HEK293T (cell line): ENCODE measurements around the gene PEBP1.

Experiments used
- CTCF ChIA-PET: fragments of 350-600 bp; formaldehyde crosslinking; extraction: SDS; loops from one replicate; lab custom pipeline; 2021; ENCODE audit warnings: antibody characterized with exemption, inconsistent platforms; lab: Yijun Ruan, JAX
- POLR2A ChIA-PET: fragments of 350-600 bp; formaldehyde crosslinking; extraction: SDS; loops from one replicate; lab custom pipeline; 2020; ENCODE audit warnings: antibody characterized with exemption, inconsistent platforms; lab: Yijun Ruan, JAX
- DNase-seq: peaks from one replicate; pipeline ENCODE4 v3.0.0; 2012; ENCODE audit warnings: mixed read lengths; ENCODE audit errors: extremely low spot score
- ARNT ChIP-seq: fragments of 450-650 bp; IDR thresholded peaks from 2 replicates; pipeline ENCODE4 v1.6.1; 2017; ENCODE audit warnings: mild to moderate bottlenecking
- BHLHE40 ChIP-seq: fragments of 450-650 bp; IDR thresholded peaks from 2 replicates; pipeline ENCODE4 v1.6.1; 2016; ENCODE audit warnings: mild to moderate bottlenecking, moderate library complexity, borderline replicate concordance
- CTBP1 ChIP-seq: fragments of 450-650 bp; IDR thresholded peaks from 2 replicates; pipeline ENCODE4 v1.6.1; 2016; ENCODE audit warnings: borderline replicate concordance
- ELF4 ChIP-seq: fragments of 450-650 bp; IDR thresholded peaks from 2 replicates; pipeline ENCODE4 v1.6.1; 2017; ENCODE audit warnings: antibody characterized with exemption
- FOXA1 ChIP-seq: fragments of 450-650 bp; IDR thresholded peaks from 2 replicates; pipeline ENCODE4 v1.6.1; 2016; ENCODE audit warnings: mild to moderate bottlenecking
- FOXK2 ChIP-seq: fragments of 450-650 bp; IDR thresholded peaks from 2 replicates; pipeline ENCODE4 v1.6.1; 2016; ENCODE audit warnings: mild to moderate bottlenecking
- FOXM1 ChIP-seq: fragments of 450-650 bp; IDR thresholded peaks from 2 replicates; pipeline ENCODE4 v1.6.1; 2017; ENCODE audit warnings: mild to moderate bottlenecking, borderline replicate concordance
- HDGF ChIP-seq: fragments of 450-650 bp; IDR thresholded peaks from 2 replicates; pipeline ENCODE4 v1.6.1; 2017; ENCODE audit warnings: antibody characterized with exemption, borderline replicate concordance
- L3MBTL2 ChIP-seq: fragments of 450-650 bp; conservative IDR thresholded peaks from 2 replicates; pipeline ENCODE4 v1.6.1; 2016; ENCODE audit warnings: mild to moderate bottlenecking
- LEF1 ChIP-seq: fragments of 450-650 bp; IDR thresholded peaks from 2 replicates; pipeline ENCODE4 v1.6.1; 2017; ENCODE audit warnings: mild to moderate bottlenecking, borderline replicate concordance
- NFRKB ChIP-seq: fragments of 450-650 bp; IDR thresholded peaks from 2 replicates; pipeline ENCODE4 v1.6.1; 2016; ENCODE audit warnings: mild to moderate bottlenecking, moderate library complexity
- SP1 ChIP-seq: fragments of 450-650 bp; IDR thresholded peaks from 2 replicates; pipeline ENCODE4 v1.6.1; 2017
- SUZ12 ChIP-seq: fragments of 450-650 bp; IDR thresholded peaks from 2 replicates; pipeline ENCODE4 v1.6.1; 2016; ENCODE audit warnings: mild to moderate bottlenecking
- TARDBP ChIP-seq: fragments of 450-650 bp; IDR thresholded peaks from 2 replicates; pipeline ENCODE4 v1.6.1; 2016
- ZNF384 ChIP-seq: fragments of 450-650 bp; IDR thresholded peaks from 2 replicates; pipeline ENCODE4 v1.6.1; 2016
- TF ChIP-seq, protein P1 (sequence below): fragments of 450-650 bp; IDR thresholded peaks from 2 replicates; pipeline ENCODE4 v1.6.1; 2016

PEBP1 gene

DNA sequence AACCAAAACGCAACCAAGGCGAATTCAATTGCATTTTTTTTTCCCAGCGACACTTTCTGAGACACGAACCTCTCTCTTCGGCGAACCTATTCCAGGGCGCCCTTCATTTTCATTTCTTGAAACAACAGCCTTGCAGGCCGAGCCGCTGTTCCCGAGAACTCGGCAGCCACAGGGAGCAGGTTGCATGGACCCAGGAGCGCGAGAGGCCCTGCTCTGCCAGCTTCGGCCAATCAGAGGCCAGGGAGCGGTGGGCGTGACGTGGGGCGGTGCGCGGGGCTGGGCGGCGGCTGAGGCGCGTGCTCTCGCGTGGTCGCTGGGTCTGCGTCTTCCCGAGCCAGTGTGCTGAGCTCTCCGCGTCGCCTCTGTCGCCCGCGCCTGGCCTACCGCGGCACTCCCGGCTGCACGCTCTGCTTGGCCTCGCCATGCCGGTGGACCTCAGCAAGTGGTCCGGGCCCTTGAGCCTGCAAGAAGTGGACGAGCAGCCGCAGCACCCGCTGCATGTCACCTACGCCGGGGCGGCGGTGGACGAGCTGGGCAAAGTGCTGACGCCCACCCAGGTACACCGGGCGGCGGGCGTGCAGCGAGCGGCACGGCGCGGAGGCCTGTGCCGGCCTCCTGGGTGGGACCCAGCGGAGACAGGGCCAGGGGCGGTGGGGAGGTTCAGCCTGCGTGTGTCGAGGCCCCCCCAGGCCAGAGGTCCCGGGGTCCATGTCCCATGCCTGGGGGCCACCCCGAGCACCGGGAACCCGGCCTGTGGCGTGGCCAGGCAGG lies at the start of gene PEBP1:
Gene PEBP1 (plus strand): TSS at position 337 of the 771 bp plus-strand sequence. CDS start 86 bp downstream, at position 423.
- ChIA-PET POLR2A (interaction anchor here (0.8 to 2.3 kb wide), 12 partner anchors 11 to 242 kb away, joined by 3 to 12 read pairs (median 4); partner anchors contain the start of genes RFC5, SUDS3 and VSIG10), CTCF (interaction anchor here (1.0 to 1.2 kb wide), 2 partner anchors 15 to 242 kb away, joined by 3 to 6 read pairs; no protein-coding TSS in a partner anchor)
- peak; percentile 84 for TF ChIP-seq L3MBTL2
- no peak for TF ChIP-seq HDGF
- TF ChIP-seq TARDBP = peak; percentile 72
- peak; percentile 92 for DNase-seq

DNA sequence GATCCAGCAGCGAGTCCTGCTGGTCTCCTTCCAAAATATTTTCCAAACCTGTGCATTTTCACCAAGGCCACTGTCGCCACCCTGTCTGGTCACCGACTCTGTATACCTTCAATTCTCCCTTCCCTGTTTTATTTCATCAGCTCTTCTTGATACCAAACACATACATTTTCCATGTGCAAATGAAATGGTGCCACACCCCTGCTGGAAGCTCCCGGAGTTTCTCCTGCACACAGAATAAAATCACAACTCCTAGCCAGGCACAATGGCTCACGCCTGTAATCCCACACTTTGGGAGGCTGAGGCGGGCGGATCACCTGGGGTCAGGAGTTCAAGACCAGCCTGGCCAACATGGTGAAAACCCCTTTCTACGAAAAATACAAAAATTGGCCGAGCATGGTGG lies 46.1 kb upstream of the PEBP1 start:
- POLR2A ChIA-PET = no interaction called here
- no peak for DNase-seq
- CTCF ChIA-PET = no interaction called here
- TF ChIP-seq HDGF (no peak), BHLHE40 (no peak), FOXK2 (no peak), FOXM1 (no peak), ZNF384 (no peak), L3MBTL2 (no peak), SP1 (no peak), FOXA1 (no peak), NFRKB (no peak), ARNT (no peak), TARDBP (no peak), SUZ12 (no peak), CTBP1 (no peak), ELF4 (no peak)
- TF ChIP-seq, protein P1, sequence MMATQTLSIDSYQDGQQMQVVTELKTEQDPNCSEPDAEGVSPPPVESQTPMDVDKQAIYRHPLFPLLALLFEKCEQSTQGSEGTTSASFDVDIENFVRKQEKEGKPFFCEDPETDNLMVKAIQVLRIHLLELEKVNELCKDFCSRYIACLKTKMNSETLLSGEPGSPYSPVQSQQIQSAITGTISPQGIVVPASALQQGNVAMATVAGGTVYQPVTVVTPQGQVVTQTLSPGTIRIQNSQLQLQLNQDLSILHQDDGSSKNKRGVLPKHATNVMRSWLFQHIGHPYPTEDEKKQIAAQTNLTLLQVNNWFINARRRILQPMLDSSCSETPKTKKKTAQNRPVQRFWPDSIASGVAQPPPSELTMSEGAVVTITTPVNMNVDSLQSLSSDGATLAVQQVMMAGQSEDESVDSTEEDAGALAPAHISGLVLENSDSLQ = no peak

DNA sequence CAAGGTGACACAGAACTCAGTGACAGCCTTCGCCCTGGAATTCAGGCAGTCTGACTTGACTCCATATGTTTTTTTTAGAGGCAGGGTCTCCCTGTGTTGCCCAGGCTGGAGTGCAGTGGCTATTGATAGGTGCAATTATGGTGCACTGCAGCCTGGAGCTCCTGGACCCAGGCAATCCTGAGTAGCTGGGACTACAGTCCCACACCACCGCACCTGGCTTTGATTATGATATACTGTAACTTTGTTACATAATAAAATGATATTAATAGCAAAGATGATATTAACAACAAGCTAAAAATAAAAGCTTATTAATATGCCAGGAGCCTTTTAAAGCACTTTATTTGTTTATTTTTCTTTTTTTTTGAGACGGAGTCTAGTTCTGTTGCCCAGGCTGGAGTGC lies 41.9 kb upstream of the PEBP1 start:
- CTCF ChIA-PET = interaction anchor here (1.4 kb wide), 1 partner anchor 8 kb away, joined by 3 read pairs; no protein-coding TSS in a partner anchor
- DNase-seq = no peak
- TF ChIP-seq CTBP1 (no peak), LEF1 (no peak), SUZ12 (no peak), BHLHE40 (no peak), FOXM1 (no peak), TARDBP (no peak), L3MBTL2 (no peak), FOXK2 (no peak), ELF4 (no peak), NFRKB (no peak), FOXA1 (no peak), ZNF384 (no peak), SP1 (no peak), HDGF (no peak), ARNT (no peak)
- TF ChIP-seq, protein P1 = no peak
- POLR2A ChIA-PET = no interaction called here

DNA sequence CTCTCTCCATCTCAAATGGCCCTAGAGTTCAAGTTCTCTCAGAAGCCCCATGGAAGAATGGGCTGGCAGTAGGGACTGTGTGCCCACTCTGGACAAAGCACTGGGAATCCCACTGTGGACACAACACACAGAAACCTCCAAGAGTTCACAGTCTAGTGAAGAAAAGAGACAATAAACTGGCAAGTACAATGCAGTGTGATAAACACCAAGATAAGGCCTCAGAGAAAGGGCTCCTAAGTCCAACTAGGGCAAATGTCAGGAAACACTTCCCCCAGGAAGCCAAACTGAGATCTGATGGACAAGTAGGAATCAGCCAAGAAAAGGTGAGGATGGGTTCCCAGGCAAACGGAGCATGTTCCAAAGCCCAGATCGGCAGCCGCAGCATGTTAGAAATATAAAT lies 37.5 kb upstream of the PEBP1 start:
- CTCF ChIA-PET = no interaction called here
- TF ChIP-seq FOXK2 = no peak
- no peak for TF ChIP-seq FOXM1
- TF ChIP-seq, protein P1 = no peak
- TF ChIP-seq SP1 = no peak
- no peak for TF ChIP-seq HDGF
- TF ChIP-seq SUZ12 = no peak
- TF ChIP-seq ELF4 = no peak
- no peak for TF ChIP-seq NFRKB
- TF ChIP-seq ZNF384 = no peak
- no peak for TF ChIP-seq ARNT
- TF ChIP-seq L3MBTL2 = no peak; the same call in 1 of the 2 replicates
- TF ChIP-seq FOXA1 = no peak
- no peak for TF ChIP-seq TARDBP
- TF ChIP-seq CTBP1 = no peak
- no peak for TF ChIP-seq BHLHE40
- no peak for TF ChIP-seq LEF1
- DNase-seq = no peak
- POLR2A ChIA-PET = no interaction called here

DNA sequence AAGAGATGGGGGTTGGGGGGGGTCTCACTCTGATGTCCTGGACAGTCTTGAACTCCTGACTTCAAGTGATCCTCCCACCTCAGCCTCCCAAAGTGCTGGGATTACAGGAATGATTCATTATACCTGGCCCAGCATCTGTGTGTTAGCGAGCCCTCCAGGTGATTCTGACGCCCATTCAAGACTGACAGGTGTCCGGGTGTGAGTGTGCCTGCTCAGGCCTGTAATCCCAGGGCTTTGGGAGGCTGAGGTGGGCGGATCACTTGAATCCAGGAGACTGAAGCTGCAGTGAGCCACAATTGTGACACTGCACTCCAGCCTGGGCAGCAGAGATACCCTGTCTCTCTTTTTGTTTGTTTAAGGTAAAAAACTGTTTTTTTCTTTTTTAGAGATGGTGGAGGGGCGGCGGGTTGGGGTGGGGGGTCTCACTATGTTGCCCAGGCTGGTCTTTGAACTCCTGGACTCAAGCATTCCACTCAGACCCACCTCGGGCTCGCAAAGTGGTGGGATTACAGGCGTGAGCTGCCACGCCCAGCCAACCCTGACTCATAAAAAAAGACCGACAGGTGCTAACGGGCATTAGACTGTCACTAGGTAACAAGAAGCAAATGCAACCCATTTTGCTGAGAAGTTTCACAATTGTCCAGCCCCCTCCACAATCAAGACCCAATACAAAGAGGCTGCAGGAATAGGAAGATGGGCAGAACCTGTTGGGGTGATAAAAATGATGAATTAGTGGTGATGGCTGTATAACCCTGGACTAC lies 36.8 kb upstream of the PEBP1 start:
- TF ChIP-seq NFRKB = no peak
- TF ChIP-seq, protein P1 = peak; percentile 80
- no peak for DNase-seq
- POLR2A ChIA-PET = no interaction called here
- CTCF ChIA-PET = no interaction called here
